Natural killer cell treated with Interleukin-12 subunit alpha and Interleukin-12 subunit beta and Interleukin-15 and Interleukin-18, amount 100 ng/mL, for 72 hours (primary cell): ENCODE results near the gene MYL5. TPM values are rescaled to one million over a fixed set of nuclear protein-coding genes. Genes with fewer than 3 reads are reported as not detected.

Source experiments
- ATAC-seq, 2 donors: fragments of 150-1000 bp; cut with Tn5 transposase in 1 of 2; sonication (Bioruptor Pico), chemical (Tn5 transposase) in 1 of 2; 2 replicates each; pipeline ENCODE4 v1.10.0; 2021
- DNase-seq: peaks from one replicate; pipeline ENCODE4 v3.0.0; 2022; ENCODE audit warnings: low spot score
- H3K27ac Mint-ChIP-seq, 2 donors: 1 replicate in 1 of 2; 2 replicates in 1 of 2; pipeline ENCODE4 v1.8.0; 2022; ENCODE audit warnings: mixed read lengths in 2 of 2, mild to moderate bottlenecking in 1 of 2, moderate library complexity in 1 of 2
- H3K27me3 Mint-ChIP-seq, 2 donors: 1 replicate in 1 of 2; 2 replicates in 1 of 2; pipeline ENCODE4 v1.8.0; 2022; ENCODE audit warnings: mixed read lengths in 2 of 2
- H3K36me3 Mint-ChIP-seq: one replicate; pipeline ENCODE4 v1.8.0; 2022; ENCODE audit warnings: mixed read lengths
- H3K4me1 Mint-ChIP-seq, 2 donors: 1 replicate in 1 of 2; 2 replicates in 1 of 2; pipeline ENCODE4 v1.8.0; 2022; ENCODE audit warnings: low read depth in 2 of 2, mixed read lengths in 2 of 2, mild to moderate bottlenecking in 1 of 2
- H3K4me3 Mint-ChIP-seq: one replicate; pipeline ENCODE4 v1.8.0; 2022; ENCODE audit warnings: mixed read lengths
- H3K9me3 Mint-ChIP-seq: 2 replicates; pipeline ENCODE4 v1.8.0; 2022; ENCODE audit warnings: mixed read lengths
- total RNA-seq, 2 donors: library from RNA; stranded (reverse); gene quantifications; one replicate each; pipeline ENCODE4 v1.2.3, GENCODE V29; 2022

The MYL5 gene
- total RNA-seq, 2 donors from 2014 or later, result 13.5 to 24.6 TPM

- ATAC-seq (no peak), DNase-seq (no peak)
- H3K27ac Mint-ChIP-seq, result no peak overlapping the region
- peaks cover 0 to 19% of the 10 kb centered on the region in 2 donors for H3K4me1 Mint-ChIP-seq
- no peaks in the 10 kb centered on the region for H3K9me3 Mint-ChIP-seq
- no peaks in the 10 kb centered on the region for H3K36me3 Mint-ChIP-seq
- no peak overlapping the region for H3K4me3 Mint-ChIP-seq
- H3K27me3 Mint-ChIP-seq, result no peaks in the 10 kb centered on the region
These were observed 4.8 kb downstream of the MYL5 start for GRCh38 chr4:679104-679481.

GRCh38 chr4:679629-680028, 5.3 kb downstream of the MYL5 start:
- H3K27me3 Mint-ChIP-seq, result no peaks in the 10 kb centered on the region
- no peak overlapping the region for H3K4me3 Mint-ChIP-seq
- no peak for ATAC-seq
- H3K4me1 Mint-ChIP-seq, result peaks cover 0 to 18% of the 10 kb centered on the region in 2 donors
- no peak for DNase-seq
- H3K27ac Mint-ChIP-seq, result peak overlapping the region in 1 of 2 donors; percentile 88
- H3K9me3 Mint-ChIP-seq, result no peaks in the 10 kb centered on the region
- no peaks in the 10 kb centered on the region for H3K36me3 Mint-ChIP-seq

- ATAC-seq, result no peak
- Mint-ChIP-seq H3K27me3 (no peaks in the 10 kb centered on the region), H3K27ac (peak overlapping the region; percentile 87 to 88), H3K4me3 (peak overlapping the region; percentile 76), H3K36me3 (no peaks in the 10 kb centered on the region), H3K9me3 (no peaks in the 10 kb centered on the region), H3K4me1 (peaks cover 2 to 20% of the 10 kb centered on the region in 2 donors)
- DNase-seq, result no peak
These were observed 5.7 kb downstream of the MYL5 start for GRCh38 chr4:680091-680490.

- H3K27me3 Mint-ChIP-seq, result no peaks in the 10 kb centered on the region
- peak; percentile 71 to 76 for ATAC-seq
These were observed 6.2 kb downstream of the MYL5 start for GRCh38 chr4:680551-680927.

GRCh38 chr4:680928-681645, 6.7 kb downstream of the MYL5 start:
- Mint-ChIP-seq H3K36me3 (no peaks in the 10 kb centered on the region), H3K4me1 (peaks cover 5 to 22% of the 10 kb centered on the region in 2 donors), H3K27ac (peak overlapping the region; percentile 87 to 88), H3K9me3 (no peaks in the 10 kb centered on the region), H3K4me3 (peak overlapping the region; percentile 76), H3K27me3 (no peaks in the 10 kb centered on the region)
- DNase-seq (peak; percentile 91), ATAC-seq (peak; percentile 86 to 90)

More at GRCh38 chr4:680551-680927, 6.2 kb downstream of the MYL5 start:
- Mint-ChIP-seq H3K4me3 (peak overlapping the region; percentile 76), H3K36me3 (no peaks in the 10 kb centered on the region), H3K4me1 (peaks cover 5 to 22% of the 10 kb centered on the region in 2 donors), H3K9me3 (no peaks in the 10 kb centered on the region), H3K27ac (peak overlapping the region; percentile 87 to 88)
- peak; percentile 77 for DNase-seq

- Mint-ChIP-seq H3K4me1 (peaks cover 5 to 22% of the 10 kb centered on the region in 2 donors), H3K36me3 (no peaks in the 10 kb centered on the region), H3K9me3 (no peaks in the 10 kb centered on the region), H3K4me3 (no peak overlapping the region), H3K27ac (no peak overlapping the region), H3K27me3 (no peaks in the 10 kb centered on the region)
- ATAC-seq, result peak; percentile 1 to 8
- DNase-seq, result no peak
These were observed 7.6 kb downstream of the MYL5 start for GRCh38 chr4:681736-682451.

- DNase-seq (no peak), ATAC-seq (no peak)
- H3K27ac Mint-ChIP-seq, result no peak overlapping the region
These were observed 8.3 kb downstream of the MYL5 start for GRCh38 chr4:682490-683172.

GRCh38 chr4:683247-683897, 9.0 kb downstream of the MYL5 start:
- Mint-ChIP-seq H3K9me3 (no peaks in the 10 kb centered on the region), H3K4me1 (peaks cover 5 to 28% of the 10 kb centered on the region in 2 donors), H3K4me3 (no peak overlapping the region), H3K36me3 (no peaks in the 10 kb centered on the region), H3K27me3 (no peaks in the 10 kb centered on the region), H3K27ac (no peak overlapping the region)
- DNase-seq (no peak), ATAC-seq (no peak)

More at GRCh38 chr4:682490-683172, 8.3 kb downstream of the MYL5 start:
- Mint-ChIP-seq H3K27me3 (no peaks in the 10 kb centered on the region), H3K36me3 (no peaks in the 10 kb centered on the region), H3K4me3 (peak overlapping the region; percentile 25), H3K9me3 (no peaks in the 10 kb centered on the region), H3K4me1 (peaks cover 5 to 23% of the 10 kb centered on the region in 2 donors)

GRCh38 chr4:683982-684622, 9.8 kb downstream of the MYL5 start:
- Mint-ChIP-seq H3K9me3 (no peaks in the 10 kb centered on the region), H3K4me3 (no peak overlapping the region), H3K27me3 (no peaks in the 10 kb centered on the region), H3K4me1 (peaks cover 5 to 28% of the 10 kb centered on the region in 2 donors), H3K36me3 (no peaks in the 10 kb centered on the region), H3K27ac (no peak overlapping the region)
- no peak for DNase-seq
- no peak for ATAC-seq

- Mint-ChIP-seq H3K4me1 (peaks cover 5 to 27% of the 10 kb centered on the region in 2 donors), H3K9me3 (no peaks in the 10 kb centered on the region), H3K4me3 (no peak overlapping the region), H3K27me3 (no peaks in the 10 kb centered on the region), H3K27ac (peak overlapping the region in 1 of 2 donors; percentile 20), H3K36me3 (no peaks in the 10 kb centered on the region)
- ATAC-seq (no peak), DNase-seq (no peak)
These were observed 10.4 kb downstream of the MYL5 start for GRCh38 chr4:684623-685327.

- Mint-ChIP-seq H3K9me3 (no peaks in the 10 kb centered on the region), H3K4me3 (no peak overlapping the region), H3K4me1 (peaks cover 5 to 21% of the 10 kb centered on the region in 2 donors), H3K27ac (no peak overlapping the region), H3K36me3 (no peaks in the 10 kb centered on the region), H3K27me3 (no peaks in the 10 kb centered on the region)
- no peak for DNase-seq
- ATAC-seq, result no peak
These were observed 11.5 kb downstream of the MYL5 start for GRCh38 chr4:685679-686412.

- no peaks in the 10 kb centered on the region for H3K9me3 Mint-ChIP-seq
- H3K27me3 Mint-ChIP-seq, result no peaks in the 10 kb centered on the region
- no peak overlapping the region for H3K4me3 Mint-ChIP-seq
- peaks cover 5 to 20% of the 10 kb centered on the region in 2 donors for H3K4me1 Mint-ChIP-seq
- no peak overlapping the region for H3K27ac Mint-ChIP-seq
- no peak for ATAC-seq
- no peak for DNase-seq
- H3K36me3 Mint-ChIP-seq, result no peaks in the 10 kb centered on the region
These were observed 12.2 kb downstream of the MYL5 start for GRCh38 chr4:686413-687040.
